GM21717 (cell line): ENCODE results near the gene COG1.

Source experiments
- ATAC-seq: cut with Tn5 transposase; IDR thresholded peaks from one replicate; pipeline ENCODE4 v1.9.1; 2021; ENCODE audit warnings: mild to moderate bottlenecking, moderate library complexity; ENCODE audit not compliant: unreplicated experiment

The COG1 gene

DNA sequence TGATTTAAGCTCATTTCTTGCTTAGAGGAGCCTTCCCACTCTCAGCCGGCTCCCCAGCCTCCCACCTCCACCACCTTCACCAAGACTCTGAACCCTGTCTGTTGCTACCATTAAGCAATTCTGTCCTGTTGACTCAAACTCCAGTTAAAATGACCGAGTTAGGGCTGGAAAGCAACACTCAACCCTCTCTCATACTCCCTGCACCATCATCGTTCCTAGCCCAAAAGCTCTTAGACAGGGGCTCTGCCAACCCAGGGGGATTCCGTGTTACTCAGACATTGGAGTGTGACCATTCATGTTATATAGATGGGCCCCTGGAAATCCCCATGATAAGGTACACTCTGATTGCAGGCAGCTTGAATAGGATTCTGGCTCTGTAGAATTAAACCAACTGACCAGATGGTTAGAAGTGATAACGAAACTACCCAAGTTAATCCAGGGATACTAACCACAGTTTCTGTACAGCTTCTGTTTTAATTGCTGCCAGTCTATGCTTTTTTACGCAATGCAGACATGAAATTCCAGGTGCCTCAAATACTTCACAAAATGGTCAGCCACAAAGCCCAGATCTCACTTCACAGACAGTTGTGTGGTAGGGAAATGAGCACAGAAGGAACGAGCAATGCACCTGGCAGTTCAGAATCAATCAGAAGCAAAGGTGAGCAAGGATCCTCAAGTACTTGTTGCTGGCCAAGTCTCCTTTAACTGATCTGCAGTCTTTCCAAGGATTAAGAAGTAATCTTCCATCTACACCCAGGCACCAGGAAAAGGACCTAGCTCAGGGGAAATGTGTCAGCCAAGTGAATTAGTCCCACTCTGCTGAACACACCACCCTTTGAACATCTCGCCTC lies 25.9 kb upstream of the COG1 start:
- no peak for ATAC-seq

DNA sequence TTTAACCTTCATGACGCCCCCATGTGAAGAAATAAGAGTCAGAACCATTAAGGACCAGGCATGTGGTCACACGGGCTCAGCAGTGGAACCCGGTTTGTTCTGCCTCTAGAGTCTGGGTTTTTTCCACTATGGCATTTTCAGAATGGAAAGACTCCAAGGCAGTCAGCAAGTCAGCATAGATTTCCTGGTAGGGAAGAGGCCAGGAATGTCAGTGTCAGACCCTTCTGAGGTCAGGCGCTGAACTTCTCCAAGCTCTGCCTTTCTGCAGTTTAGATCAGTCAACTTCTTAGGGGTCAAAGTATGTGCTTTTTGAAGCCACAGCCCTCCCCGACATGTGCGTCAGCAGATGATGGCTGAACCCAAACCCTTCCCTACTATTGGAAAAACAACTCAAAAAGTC lies 24.2 kb upstream of the COG1 start:
- no peak for ATAC-seq

DNA sequence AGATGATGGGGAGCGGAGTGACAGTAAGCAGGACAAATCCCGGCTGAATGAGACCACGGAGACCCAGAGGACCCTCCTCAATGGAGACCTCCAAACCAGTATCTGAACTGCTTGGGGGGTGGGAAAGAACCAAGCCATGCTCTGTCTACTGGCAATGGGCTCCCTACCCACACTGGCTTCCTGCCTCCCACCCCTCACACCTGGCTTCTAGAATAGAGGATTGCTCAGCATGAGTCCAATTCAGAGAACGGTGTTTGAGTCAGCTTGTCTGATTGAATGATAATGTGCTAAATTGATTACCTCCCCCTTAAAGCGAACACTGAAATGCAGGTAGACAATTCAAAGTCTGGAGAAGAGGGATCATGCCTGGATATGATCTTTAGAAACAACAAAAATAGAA lies 22.5 kb upstream of the COG1 start:
- no peak for ATAC-seq

DNA sequence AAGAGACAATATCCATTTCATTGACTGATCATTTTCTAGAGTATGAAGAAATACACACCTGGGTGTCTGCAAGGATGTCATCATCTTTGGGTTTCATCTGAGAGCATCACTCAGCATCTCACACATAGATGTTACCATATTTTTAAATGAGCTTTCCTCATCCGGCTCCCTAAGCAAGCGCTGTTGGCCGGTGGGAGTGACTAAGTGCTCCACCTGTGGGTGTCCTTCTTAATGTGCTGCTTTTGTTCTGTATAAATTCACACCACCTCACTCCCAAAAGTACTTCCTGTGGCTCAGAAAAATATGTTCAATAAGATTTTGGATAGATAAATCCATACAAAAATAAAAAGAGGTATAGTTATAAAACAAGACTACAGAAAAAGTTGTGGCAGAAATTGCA lies 20.6 kb upstream of the COG1 start:
- ATAC-seq: no peak

DNA sequence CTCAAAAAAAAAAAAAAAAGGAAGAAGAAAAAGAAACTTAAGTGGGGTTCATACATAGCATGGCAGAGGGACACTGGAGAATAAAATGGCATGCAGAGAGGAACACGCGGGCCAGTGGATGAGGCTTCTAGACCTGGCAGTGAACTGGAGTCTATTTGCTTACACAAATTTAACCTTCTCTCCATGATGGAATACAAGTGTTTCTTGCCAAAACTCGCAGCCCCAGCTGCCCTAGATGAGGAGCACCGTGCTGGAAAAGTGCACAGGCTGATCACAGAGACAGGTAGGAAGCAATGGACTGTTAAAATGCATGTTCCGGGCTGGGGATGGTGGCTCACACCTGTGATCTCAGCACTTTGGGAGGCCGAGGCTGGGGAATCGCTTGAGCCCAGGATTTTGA lies 18.7 kb upstream of the COG1 start:
- ATAC-seq: no peak

DNA sequence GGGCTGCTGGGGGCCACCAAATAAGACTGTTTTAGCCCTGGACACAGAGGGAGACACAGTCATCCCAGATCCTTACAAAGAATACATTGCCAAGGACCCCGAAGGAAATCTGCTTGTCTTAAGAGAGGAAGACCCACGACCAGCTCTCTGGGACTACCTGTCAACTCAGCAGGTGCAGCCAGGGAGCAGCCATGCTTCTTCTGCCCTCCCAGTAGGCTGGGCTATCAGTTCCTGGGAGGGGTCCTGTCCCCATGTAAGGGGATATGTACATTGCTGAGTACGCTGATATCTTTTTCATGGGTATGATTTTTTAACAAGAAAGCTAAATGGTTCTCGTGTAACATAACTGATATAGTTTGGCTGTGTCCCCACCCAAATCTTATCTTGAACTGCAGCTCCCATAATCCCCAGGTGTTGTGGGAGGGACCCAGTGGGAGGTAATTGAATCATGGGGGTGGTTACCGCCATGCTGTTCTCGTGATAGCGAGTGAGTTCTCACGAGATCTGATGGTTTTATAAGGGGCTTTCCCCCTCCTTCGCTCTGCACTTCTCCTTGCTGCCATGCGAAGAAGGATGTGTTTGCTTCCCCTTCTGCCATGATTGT lies 16.8 kb upstream of the COG1 start:
- no peak for ATAC-seq

DNA sequence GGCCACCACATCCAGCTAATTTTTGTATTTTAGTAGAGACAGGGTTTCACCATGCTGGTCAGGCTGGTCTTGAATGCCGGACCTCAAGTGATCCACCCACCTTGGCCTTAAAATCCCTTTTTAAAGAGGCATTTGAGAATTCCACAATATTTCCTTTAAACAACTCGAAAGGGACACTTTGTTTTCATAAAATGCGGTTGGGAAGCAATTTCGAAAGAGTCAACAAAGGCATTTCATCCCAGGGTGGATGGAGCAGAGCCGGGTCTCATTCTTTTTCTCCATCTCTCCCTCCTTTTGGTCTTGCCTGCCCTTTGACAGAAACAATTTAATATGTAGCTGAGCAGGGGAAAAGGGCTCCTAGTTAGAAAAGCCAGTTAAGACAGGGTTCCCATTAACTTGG lies 13.5 kb upstream of the COG1 start:
- ATAC-seq: no peak

DNA sequence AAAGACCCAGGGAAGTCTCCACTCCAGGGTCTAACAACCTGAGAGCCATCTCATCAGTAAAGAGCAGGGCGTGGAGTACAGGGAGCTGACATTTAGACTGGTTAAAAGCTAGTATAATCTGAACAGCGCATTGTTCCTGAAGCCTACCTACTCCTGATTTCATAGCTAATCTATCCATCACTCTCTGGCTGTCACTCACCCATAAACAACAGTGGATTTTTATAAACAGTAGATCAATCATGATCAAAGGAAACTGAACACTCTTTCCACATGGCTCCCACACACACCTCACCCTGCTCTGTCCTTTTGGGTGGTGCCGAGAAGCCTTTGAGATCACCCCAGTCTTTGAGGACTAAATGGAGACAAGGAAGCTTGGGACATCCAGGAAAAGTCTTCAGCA lies 13.0 kb upstream of the COG1 start:
- ATAC-seq: no peak

DNA sequence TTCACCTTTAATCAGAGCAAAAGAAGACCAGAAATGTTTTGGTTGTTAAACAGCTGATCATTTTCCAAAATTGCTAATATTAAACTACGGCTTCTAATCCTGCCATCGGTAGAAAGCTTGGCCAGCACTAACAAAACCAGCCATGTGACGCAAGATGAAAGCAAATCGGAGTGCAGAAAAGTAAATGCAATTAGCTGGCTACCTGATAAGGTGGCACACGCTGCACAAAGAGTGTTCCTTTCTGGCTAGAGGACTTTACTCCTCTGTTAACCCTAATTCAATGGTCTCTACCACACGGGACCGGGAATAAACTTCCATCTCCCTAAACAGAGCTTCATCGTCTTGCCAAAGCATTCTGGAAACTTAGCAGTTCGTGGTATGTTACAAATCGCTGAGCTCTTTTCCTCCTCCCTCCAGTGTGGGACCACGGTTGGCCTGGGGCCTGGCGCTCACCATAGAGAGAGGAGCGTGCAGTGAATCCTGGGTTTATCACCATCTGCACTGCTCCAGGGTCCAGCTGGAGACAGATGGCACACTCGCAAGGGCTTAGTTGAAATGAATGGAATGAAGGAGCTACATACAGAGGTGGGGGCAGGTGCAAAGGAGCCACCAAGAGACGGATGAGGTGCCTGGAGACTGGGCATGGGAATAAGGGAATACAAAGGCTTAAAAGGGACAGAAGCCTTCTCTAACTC lies 10.1 kb upstream of the COG1 start:
- no peak for ATAC-seq

DNA sequence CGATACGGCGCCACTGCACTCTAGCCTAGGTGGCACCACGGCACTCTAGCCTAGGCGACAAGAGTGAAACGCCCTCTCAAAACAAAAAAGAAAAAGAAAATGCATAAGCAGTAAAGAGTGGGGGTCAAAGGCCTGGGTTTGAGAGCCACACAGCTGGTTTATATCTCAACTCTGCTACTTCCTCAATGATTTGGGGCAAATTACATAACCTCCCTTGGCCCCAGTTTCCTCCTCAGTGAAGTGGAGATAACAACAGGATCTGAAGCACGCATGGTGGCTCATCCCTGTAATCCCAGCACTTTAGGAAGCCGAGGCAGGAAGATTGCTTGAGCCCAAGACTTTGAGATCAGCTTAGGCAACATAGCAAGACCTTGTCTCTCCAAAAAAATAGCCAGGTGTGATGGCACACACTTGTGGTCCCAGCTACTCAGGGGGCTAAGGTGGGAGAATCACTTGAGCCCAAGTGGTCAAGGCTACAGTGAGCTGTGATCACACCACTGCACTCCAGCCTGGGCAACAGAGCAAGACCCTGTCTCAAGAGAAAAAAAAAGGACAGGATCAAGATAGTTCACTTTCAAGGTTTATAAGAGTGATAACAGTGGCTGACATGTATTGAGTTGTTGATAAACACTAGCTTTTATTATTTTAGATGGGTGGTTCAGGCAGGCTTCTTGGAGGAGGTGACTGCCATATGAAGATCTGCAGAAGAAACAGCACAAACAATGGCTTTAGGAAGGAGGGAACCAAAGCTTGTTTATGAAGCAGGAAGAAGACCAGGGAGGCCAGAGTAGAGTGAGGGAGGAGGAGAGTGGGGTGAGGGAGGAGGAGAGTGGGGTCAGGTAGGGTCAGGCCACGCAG lies 8.5 kb upstream of the COG1 start:
- ATAC-seq: no peak

DNA sequence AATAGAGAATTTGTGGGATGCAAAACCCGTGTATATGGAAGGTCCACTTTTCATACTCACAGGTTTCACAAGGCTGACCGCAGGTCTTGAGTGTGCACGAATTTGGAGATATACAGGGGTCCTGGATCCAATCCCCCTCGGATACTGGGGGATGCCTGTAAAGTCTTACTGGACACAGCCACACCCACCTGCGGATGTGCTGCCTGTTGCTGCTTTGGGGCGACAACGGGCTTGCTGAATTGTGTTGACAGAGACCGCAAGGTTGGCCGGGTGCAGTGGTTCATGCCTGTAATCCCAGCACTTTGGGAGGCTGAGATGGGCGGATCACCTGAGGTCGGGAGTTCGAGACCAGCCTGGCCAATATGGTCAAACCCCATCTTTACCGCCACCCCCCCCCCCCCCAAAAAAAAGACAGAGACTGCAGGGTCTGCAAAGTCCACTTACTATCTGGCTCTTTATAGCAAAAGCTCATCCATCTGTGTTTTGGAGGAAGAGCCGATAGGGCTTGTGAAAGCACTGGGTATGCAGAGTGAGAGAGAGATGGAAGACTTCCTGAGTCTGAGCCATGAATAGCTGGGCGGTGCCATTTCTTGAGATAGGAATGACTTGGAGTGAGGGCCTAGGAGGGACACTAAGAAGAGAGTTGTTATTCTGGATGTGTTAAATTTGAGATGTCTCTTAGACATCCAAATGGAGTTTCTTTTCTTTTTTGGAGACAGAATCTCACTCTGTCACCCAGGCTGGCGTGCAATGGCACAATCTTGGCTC lies 6.4 kb upstream of the COG1 start:
- no peak for ATAC-seq

DNA sequence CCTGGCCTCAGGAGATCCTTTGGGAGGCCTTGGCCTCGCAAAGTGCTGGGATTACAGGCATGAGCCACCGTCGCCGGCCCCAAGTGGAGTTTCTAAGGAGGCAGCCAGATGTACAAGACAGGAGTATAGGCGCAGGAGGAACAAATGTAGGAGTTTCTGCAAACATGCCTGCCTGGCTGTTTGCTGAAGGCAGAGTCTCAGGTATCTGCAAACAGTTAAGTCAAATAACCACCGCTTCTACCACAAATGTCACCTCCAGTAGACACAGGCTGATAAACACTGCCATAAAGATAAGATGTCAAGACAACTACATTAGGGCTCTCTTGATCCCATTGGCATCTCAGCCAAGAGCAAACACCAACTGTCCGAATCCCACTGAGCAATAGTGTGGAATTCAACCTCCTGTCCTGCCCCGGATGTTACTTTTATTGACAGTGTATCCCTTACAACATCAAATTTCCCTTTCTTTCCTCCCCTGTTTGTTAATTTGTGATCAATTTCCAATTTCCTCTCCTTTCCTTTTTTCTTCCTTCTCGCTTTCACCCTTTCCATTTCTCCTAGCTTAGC lies 5.6 kb upstream of the COG1 start:
- ATAC-seq: no peak

DNA sequence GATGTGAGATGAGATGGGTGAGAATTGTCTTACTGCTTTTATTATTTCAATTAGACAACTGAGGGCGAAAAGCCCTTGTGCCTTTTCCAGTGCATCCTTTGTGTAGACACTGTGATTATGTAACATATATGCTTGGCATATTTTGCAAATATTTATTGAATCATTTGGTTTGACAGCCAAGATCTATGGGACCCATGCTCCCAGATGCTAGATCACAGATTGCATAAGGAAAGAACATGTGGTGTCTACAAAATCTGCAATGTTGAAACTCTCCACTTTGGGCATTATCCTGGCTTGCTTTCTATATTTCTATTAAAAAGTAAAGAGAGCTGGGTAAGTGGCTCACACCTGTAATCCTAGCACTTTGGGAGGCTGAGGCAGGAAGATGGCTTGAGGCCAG lies 4.8 kb upstream of the COG1 start:
- no peak for ATAC-seq

DNA sequence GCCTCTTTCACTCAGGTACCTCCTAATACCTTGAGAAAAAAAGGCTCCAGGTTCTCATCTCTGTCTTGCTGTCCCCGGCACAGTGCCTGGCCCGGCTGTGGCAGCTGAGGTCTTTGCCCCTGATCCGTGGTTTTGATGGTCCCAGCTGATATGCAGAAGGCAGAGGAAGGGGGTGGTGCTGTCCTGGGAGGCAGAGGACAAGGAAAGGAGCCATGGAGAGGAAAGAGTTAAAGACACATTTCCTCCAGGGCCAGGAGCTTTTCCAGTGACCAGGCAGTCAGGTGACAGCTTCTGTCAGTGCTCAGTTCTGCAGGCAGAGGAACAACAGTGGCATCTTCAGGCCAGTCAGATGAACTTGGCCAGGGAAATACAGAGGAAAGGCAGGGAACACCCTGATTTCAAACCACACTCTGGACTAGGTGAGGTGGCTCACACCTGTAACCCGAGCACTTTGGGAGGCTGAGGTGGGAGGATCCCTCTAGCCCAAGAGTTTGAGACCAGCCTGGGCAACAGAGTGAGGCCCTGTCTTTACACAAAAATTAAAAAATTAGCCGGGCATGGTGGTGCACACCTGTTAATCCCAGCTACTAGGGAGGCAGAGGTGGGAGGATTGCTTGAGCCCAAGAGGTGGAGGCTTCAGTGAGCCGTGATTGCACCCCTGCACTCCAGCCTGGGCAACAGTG lies 3.3 kb upstream of the COG1 start:
- ATAC-seq: no peak

DNA sequence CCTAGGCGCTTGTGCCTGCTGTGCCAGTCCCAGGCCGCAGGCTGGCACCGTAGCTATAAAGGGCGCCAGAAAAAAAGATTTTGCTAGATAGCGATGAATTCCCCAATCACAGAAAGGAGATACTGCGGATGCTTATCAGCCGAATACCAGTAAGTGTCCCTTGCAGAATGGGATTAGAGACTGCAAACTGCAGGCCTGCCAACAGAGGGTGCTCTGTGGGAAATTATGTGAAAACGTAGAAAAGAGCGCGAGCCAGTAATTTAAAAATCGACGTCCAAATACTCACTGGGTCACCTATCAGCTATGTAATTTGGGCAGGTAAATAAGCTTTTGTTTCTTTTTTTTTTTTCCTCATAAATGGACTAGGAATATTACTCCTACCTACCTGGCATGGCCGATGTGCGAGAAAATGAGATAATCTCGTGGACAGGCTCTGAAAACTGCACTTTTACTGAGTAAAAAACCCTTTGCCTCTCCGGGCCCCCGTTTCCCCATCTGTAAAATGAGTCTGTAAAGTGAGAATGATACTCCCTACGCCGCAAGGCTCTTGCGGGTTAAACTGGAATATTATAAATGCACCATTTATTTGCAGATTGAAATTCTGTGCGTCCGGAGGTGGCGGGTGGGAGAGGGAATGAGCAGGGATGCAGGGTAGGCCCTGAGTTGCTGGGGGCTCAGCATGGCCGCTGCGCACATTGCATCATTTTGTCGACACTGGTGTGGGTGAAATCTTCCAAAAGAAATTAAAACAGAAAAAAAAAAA lies 1.2 kb upstream of the COG1 start:
- peak; percentile 38 for ATAC-seq

DNA sequence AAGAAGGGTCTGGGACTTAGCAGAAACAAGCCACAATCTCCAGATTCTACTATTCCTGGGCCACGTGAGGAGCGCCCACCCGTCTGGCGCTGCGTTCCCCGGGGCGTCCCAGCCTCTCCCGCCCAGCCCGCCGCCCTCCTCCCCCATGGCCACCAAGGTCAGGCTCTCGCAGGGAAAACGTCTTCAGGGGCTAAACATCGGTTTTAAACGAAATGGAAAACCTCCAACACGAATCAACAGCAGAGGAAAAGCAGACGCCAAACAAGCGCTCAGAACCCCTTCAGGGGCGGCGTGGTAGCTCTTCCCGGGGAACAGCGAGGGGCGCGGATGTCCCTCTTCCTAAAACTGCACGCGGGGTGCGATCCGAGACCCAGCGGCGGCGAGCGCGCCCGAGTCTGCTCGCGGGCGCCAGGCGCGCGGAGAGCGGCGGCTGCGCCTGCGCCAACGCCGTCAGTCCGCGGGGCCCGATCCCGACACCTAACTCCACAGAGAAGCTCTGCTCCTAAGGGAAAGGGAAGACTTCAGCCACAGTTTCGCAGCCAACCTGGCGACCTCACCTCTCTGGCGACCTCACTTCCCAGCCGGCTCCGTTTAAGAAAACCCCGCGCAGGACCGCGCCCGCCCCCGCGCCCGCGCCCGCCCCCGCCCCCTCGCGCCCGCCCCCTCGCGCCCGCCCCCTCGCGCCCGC lies 505 bp upstream of the COG1 start:
- peak; percentile 47 for ATAC-seq

DNA sequence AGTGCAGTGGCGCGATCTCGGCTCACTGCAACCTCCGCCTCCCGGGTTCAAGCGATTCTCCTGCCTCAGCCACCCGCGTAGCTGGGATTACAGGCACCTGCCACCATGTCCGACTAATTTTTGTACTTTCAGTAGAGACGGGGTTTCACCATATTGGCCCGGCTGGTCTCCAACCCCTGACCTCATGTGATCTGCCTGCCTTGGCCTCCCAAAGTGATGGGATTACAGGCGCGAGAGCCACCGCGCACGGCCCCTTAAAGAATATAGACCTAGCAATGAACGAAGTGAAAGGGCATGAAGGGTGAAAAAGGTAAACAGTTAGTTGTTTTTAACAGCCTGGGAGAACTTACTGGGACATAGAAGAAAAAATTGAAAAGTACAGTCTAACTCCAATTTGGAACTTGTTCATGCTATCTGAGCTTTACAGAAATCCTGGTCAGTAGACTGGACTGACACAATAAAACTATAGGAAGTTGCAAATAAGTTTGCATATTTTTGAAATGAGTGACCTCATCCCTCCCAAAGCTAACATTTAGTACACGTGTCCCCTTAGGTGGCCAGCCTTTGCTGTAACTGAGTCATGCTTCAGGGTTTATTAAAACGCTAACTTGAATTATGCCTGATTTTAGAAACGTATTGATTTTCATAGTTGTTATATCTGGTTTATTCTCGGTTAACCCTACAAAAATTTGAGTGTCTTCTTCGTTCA lies 1.8 kb downstream of the COG1 start:
- ATAC-seq: no peak

DNA sequence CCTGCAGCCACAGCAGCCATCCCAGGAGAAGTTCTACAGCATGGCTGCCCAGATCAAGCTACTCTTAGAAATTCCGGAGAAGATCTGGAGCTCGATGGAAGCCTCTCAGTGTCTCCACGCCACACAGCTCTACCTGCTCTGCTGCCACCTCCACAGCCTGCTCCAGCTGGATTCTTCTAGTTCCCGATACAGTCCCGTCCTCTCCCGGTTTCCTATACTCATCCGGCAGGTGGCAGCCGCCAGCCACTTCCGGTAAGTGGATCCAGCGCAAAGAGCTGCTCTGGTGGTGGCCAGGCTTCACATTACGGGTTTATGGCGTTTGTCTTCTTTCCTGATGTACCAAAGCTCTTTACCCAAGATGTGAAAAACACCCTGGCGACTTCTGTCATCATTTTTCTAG lies 3.6 kb downstream of the COG1 start:
- ATAC-seq: no peak
